Measurements from ENCODE around the gene POU3F2. TPM values are rescaled to one million over a fixed set of nuclear protein-coding genes. Genes with fewer than 3 reads are reported as not detected.

Gene POU3F2
- total and polyA plus RNA-seq, 2 experiments from 2014 or later, result 0.13 TPM; not detected in 1

DNA sequence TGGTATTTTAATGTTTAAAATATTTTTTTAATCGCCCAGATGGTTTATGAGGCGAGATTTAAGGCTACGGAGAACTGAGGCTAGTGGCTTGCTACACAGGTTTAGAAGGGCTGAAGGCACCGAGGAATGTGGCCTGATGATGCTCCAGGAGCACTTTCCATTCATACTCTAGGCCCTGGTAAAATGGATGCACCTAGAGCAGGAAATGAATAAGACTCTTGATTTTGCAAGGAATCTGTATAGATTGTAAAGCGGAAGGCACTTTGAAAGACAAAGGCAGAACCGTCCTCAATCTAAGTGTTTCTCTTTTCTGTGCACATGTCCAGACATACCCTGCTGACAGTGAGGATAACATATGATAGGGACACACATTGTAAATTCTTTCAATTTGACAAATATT lies 30.1 kb downstream of the POU3F2 start:
- no peaks in the 10 kb centered on the region for H3K4me1 ChIP-seq (ENCODE audit: insufficient read depth)
- no peaks in the 10 kb centered on the region for H3K36me3 ChIP-seq (replicated peaks; ENCODE audit: insufficient read depth, low read depth)
- H2AFZ ChIP-seq, result no peak overlapping the region
- no peak overlapping the region for H3K27ac ChIP-seq
- H3K9me2 ChIP-seq (replicated peaks; ENCODE audit: insufficient read depth), result no peaks in the 10 kb centered on the region
- no peak for DNase-seq (ENCODE audit: low spot score)
- H3K79me2 ChIP-seq, result no peaks in the 10 kb centered on the region
- no peak for TF ChIP-seq EZH2phosphoT487 (IDR thresholded peaks at IDR 0.05; ENCODE audit: low read depth, severe bottlenecking, unreplicated experiment)
- TF ChIP-seq EZH2 (IDR thresholded peaks at IDR 0.05; ENCODE audit: borderline replicate concordance), result no peak
- no peak for TF ChIP-seq CTCF (IDR thresholded peaks at IDR 0.05; ENCODE audit: poor library complexity)
- H3K4me3 ChIP-seq, result no peak overlapping the region
- 90% methylated on average over 6 of the region's 6 CpGs for WGBS (ENCODE audit: low lambda C conversion rate, missing lambda C conversion rate)
- H3K4me2 ChIP-seq, result no peak overlapping the region
- H3K27me3 ChIP-seq, result no peaks in the 10 kb centered on the region
- no peaks in the 10 kb centered on the region for H3K9me3 ChIP-seq (ENCODE audit: low read depth)
- no peaks in the 10 kb centered on the region for H4K20me1 ChIP-seq (ENCODE audit: insufficient read depth, poor library complexity, severe bottlenecking)

GRCh38 chr6:98871057-98871456 lies 36.7 kb downstream of the POU3F2 start:
- DNase-seq (ENCODE audit: low spot score), result no peak
- 88% methylated on average over 3 of the region's 3 CpGs for WGBS (ENCODE audit: low lambda C conversion rate, missing lambda C conversion rate)
- Histone ChIP-seq H3K36me3 (replicated peaks; ENCODE audit: insufficient read depth, low read depth) (no peaks in the 10 kb centered on the region), H3K4me3 (no peak overlapping the region), H2AFZ (no peak overlapping the region), H3K4me1 (ENCODE audit: insufficient read depth) (no peaks in the 10 kb centered on the region), H3K9me3 (ENCODE audit: low read depth) (no peaks in the 10 kb centered on the region), H3K79me2 (no peaks in the 10 kb centered on the region), H3K27ac (no peak overlapping the region), H3K9me2 (replicated peaks; ENCODE audit: insufficient read depth) (no peaks in the 10 kb centered on the region), H3K4me2 (no peak overlapping the region), H3K27me3 (no peaks in the 10 kb centered on the region), H4K20me1 (ENCODE audit: insufficient read depth, poor library complexity, severe bottlenecking) (no peaks in the 10 kb centered on the region)
- no peak for TF ChIP-seq CTCF (IDR thresholded peaks at IDR 0.05; ENCODE audit: poor library complexity)

- H2AFZ ChIP-seq, result no peak overlapping the region
- H3K79me2 ChIP-seq, result no peaks in the 10 kb centered on the region
- 84% methylated on average over 3 of the region's 3 CpGs for WGBS (ENCODE audit: low lambda C conversion rate, missing lambda C conversion rate)
- no peaks in the 10 kb centered on the region for H3K36me3 ChIP-seq (replicated peaks; ENCODE audit: insufficient read depth, low read depth)
- no peak overlapping the region for H3K27ac ChIP-seq
- H3K27me3 ChIP-seq, result no peaks in the 10 kb centered on the region
- no peak overlapping the region for H3K4me2 ChIP-seq
- H3K4me3 ChIP-seq, result no peak overlapping the region
- H3K9me2 ChIP-seq (replicated peaks; ENCODE audit: insufficient read depth), result no peaks in the 10 kb centered on the region
- no peaks in the 10 kb centered on the region for H3K9me3 ChIP-seq (ENCODE audit: low read depth)
- no peak for DNase-seq (ENCODE audit: low spot score)
- no peaks in the 10 kb centered on the region for H3K4me1 ChIP-seq (ENCODE audit: insufficient read depth)
- TF ChIP-seq EZH2 (IDR thresholded peaks at IDR 0.05; ENCODE audit: borderline replicate concordance), result no peak
- no peak for TF ChIP-seq CTCF (IDR thresholded peaks at IDR 0.05; ENCODE audit: poor library complexity)
- TF ChIP-seq EZH2phosphoT487 (IDR thresholded peaks at IDR 0.05; ENCODE audit: low read depth, severe bottlenecking, unreplicated experiment), result no peak
- no peaks in the 10 kb centered on the region for H4K20me1 ChIP-seq (ENCODE audit: insufficient read depth, poor library complexity, severe bottlenecking)
Observed at GRCh38 chr6:98871821-98872220, 37.4 kb downstream of the POU3F2 start.

DNA sequence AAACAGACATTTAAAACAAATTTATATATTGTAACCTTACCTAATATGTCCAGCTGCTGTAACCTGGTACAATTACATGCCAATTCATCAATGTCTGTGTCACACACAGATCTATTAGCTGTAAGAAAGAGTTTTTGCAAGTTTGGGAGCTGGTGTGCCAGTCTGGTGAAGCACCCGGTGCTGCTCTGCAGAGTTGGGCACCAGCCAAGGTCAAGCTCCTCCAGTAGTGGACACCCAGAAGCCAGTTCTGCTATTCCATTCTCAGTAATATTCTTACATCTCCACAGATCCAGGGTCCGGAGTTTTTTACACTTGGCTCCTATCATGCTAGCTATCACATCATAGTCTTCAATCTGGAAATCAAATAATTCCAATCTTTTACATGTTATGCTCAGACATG lies 41.0 kb downstream of the POU3F2 start:
- WGBS (ENCODE audit: low lambda C conversion rate, missing lambda C conversion rate), result 89% methylated on average over 2 of the region's 2 CpGs
- no peak for TF ChIP-seq EZH2 (IDR thresholded peaks at IDR 0.05; ENCODE audit: borderline replicate concordance)
- TF ChIP-seq CTCF (IDR thresholded peaks at IDR 0.05; ENCODE audit: poor library complexity), result no peak
- TF ChIP-seq EZH2phosphoT487 (IDR thresholded peaks at IDR 0.05; ENCODE audit: low read depth, severe bottlenecking, unreplicated experiment), result no peak
- H3K27me3 ChIP-seq, result no peaks in the 10 kb centered on the region

More for the DNA sequence above, 41.0 kb downstream of the POU3F2 start:
- no peaks in the 10 kb centered on the region for H3K9me3 ChIP-seq (ENCODE audit: low read depth)
- DNase-seq (ENCODE audit: low spot score), result no peak
- no peaks in the 10 kb centered on the region for H3K4me1 ChIP-seq (ENCODE audit: insufficient read depth)
- H3K4me3 ChIP-seq, result no peak overlapping the region
- H2AFZ ChIP-seq, result no peak overlapping the region
- no peak overlapping the region for H3K27ac ChIP-seq
- no peaks in the 10 kb centered on the region for H3K9me2 ChIP-seq (replicated peaks; ENCODE audit: insufficient read depth)
- no peaks in the 10 kb centered on the region for H3K79me2 ChIP-seq
- no peak overlapping the region for H3K4me2 ChIP-seq
- no peaks in the 10 kb centered on the region for H4K20me1 ChIP-seq (ENCODE audit: insufficient read depth, poor library complexity, severe bottlenecking)
- H3K36me3 ChIP-seq (replicated peaks; ENCODE audit: insufficient read depth, low read depth), result no peaks in the 10 kb centered on the region

All from hepatocyte (in vitro differentiated cells).